HuH-7.5 (cell line): ENCODE data around the gene MAGI1.
"Not testable (repeated sequence)": the region's sequence is repeated elsewhere in the genome, so short reads cannot be mapped to it uniquely, and the experiment has no call there.

ENCODE experiments used
- DNase-seq: peaks from one replicate; pipeline ENCODE4 v3.0.0; 2011; ENCODE audit warnings: low spot score

MAGI1 gene

GRCh38 chr3:65560133-65560532, 478.6 kb downstream of the MAGI1 start:
- DNase-seq = no peak

- DNase-seq = no peak
These were observed 479.1 kb downstream of the MAGI1 start for GRCh38 chr3:65559643-65560042.

GRCh38 chr3:65558826-65559225, 479.9 kb downstream of the MAGI1 start:
- DNase-seq = no peak

GRCh38 chr3:65557899-65558564, 480.7 kb downstream of the MAGI1 start:
- DNase-seq = no peak

- no peak for DNase-seq
These were observed 481.7 kb downstream of the MAGI1 start for GRCh38 chr3:65556934-65557577.

- no peak for DNase-seq
These were observed 486.3 kb downstream of the MAGI1 start for GRCh38 chr3:65552434-65552833.

GRCh38 chr3:65551945-65552344, 486.8 kb downstream of the MAGI1 start:
- DNase-seq = no peak

- DNase-seq = no peak
These were observed 488.6 kb downstream of the MAGI1 start for GRCh38 chr3:65550137-65550536.

- no peak for DNase-seq
These were observed 489.1 kb downstream of the MAGI1 start for GRCh38 chr3:65549626-65549959.

- DNase-seq = peak; percentile 9
These were observed 489.7 kb downstream of the MAGI1 start for GRCh38 chr3:65548848-65549625.

GRCh38 chr3:65545429-65545828, 493.3 kb downstream of the MAGI1 start:
- no peak for DNase-seq

- DNase-seq = not testable (repeated sequence)
These were observed 495.3 kb downstream of the MAGI1 start for GRCh38 chr3:65543391-65543790.

GRCh38 chr3:65540666-65541065, 498.1 kb downstream of the MAGI1 start:
- DNase-seq = no peak

GRCh38 chr3:65539616-65540015, 499.1 kb downstream of the MAGI1 start:
- DNase-seq = no peak

- no peak for DNase-seq
These were observed 500.6 kb downstream of the MAGI1 start for GRCh38 chr3:65538101-65538500.

GRCh38 chr3:65537109-65537508, 501.6 kb downstream of the MAGI1 start:
- DNase-seq = no peak

GRCh38 chr3:65535260-65535659, 503.5 kb downstream of the MAGI1 start:
- DNase-seq = no peak

- DNase-seq = no peak
These were observed 503.9 kb downstream of the MAGI1 start for GRCh38 chr3:65534805-65535204.

- DNase-seq = no peak
These were observed 506.0 kb downstream of the MAGI1 start for GRCh38 chr3:65532749-65533148.

GRCh38 chr3:65532215-65532614, 506.5 kb downstream of the MAGI1 start:
- no peak for DNase-seq

- DNase-seq = no peak
These were observed 507.2 kb downstream of the MAGI1 start for GRCh38 chr3:65531499-65531898.

- no peak for DNase-seq
These were observed 512.1 kb downstream of the MAGI1 start for GRCh38 chr3:65526656-65527055.

GRCh38 chr3:65524584-65524983, 514.1 kb downstream of the MAGI1 start:
- no peak for DNase-seq
